Epithelial cell of umbilical artery (primary cell): Measurements from ENCODE around the gene MTX3. TPM values are rescaled to one million over a fixed set of nuclear protein-coding genes. Genes with fewer than 3 reads are reported as not detected.

Experiments used
- total RNA-seq: library from RNA; depleted of rRNA; stranded (reverse); fragments of >200 nt; gene quantifications from 2 replicates; pipeline ENCODE4 v1.2.3, GENCODE V29; 2014

The MTX3 gene
- 6.5 and 9.3 TPM in 2 replicates for total RNA-seq

GRCh38 chr5:79990598-79991507, at the start of gene MTX3:
TSS of gene MTX3 (minus strand) at chr5:79991262. CDS start at chr5:79991238, 24 bp downstream.

GRCh38 chr5:80034962-80035821, 44.1 kb upstream of the MTX3 start, which contains the start of gene THBS4:
TSS of gene THBS4 (plus strand) at chr5:80035348. CDS start at chr5:80035538, 190 bp downstream.

Other genes with a start within 250 kb of the MTX3 start
- under 0.01 TPM in 1 of 2 replicates, not detected in the other for gene THBS4, start 44.1 kb upstream of the MTX3 start, total RNA-seq